ENCODE measurements around the gene FOXRED1. TPM values are rescaled to one million over a fixed set of nuclear protein-coding genes. Genes with fewer than 3 reads are reported as not detected.

Gene FOXRED1
- total RNA-seq (2022; extraction: Qiagen RNA extraction), result 19.4 to 26.1 TPM (median 24.0 TPM) in 5 replicates

GRCh38 chr11:126268708-126269579, at the start of gene FOXRED1, which contains the start of gene SRPRA:
TSS of gene FOXRED1 (plus strand) at chr11:126269154. CDS start at chr11:126269207, 53 bp downstream.
TSS of gene SRPRA (minus strand) at chr11:126268895. CDS start at chr11:126268804, 91 bp downstream.

DNA sequence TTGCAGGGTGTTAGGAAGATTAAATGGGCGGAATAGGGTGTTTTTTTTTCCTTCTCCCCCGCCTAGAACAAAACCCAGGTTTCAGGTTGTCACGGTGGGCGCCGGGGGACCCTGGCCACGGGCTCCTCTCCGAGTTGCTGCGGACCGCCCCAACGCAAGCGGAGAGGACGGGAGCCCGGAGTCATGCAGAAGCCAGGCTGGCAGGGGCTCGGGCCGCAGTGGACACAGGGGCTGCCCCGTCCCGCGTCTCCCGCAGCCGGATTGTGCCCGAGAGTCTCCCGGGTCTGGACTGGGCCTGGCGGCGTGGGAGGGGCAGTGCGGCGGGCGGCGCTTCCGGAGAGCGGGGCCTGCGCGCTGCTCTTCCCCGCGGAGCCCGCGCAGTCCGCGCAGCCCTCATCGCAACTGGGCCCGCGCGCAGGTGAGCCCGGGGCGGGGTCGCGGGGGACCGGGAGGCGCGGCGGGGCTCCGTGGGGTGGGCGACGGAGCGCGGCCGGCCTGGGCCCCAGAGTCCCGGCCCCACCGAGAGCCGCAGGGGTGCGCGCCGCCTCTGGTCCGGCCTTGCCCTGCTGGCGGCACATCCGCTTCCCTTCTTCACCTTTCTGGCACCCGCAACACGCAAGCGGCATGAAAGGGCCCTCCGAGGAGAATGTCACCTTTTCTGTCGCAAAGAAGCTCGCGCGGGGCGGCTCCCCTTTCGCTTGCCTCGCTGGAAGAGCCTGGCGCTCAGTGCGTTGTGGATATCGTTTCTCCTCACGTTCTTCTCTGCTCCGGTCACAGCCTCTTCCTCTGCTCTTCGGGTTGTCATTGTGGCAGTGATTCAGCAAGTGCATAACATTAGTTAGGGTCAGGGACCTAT, 14.0 kb downstream of the FOXRED1 start, which contains the start of gene TIRAP:
Gene TIRAP, plus strand, starts transcription at position 358 of the 856 bp plus-strand sequence. CDS start 7,802 bp downstream, outside the sequence.

GRCh38 chr11:126303623-126304456, 34.9 kb downstream of the FOXRED1 start, which contains the start of gene DCPS:
TSS of gene DCPS (plus strand) at chr11:126304060. CDS start at chr11:126304081, 21 bp downstream.

Other genes starting within 250 kb of the FOXRED1 start
- gene CDON, start 206.3 kb upstream of the FOXRED1 start, total RNA-seq (2022; extraction: Qiagen RNA extraction), result 2.0 to 3.2 TPM (median 2.3 TPM) in 5 replicates
- gene RPUSD4, start 57.5 kb upstream of the FOXRED1 start, total RNA-seq (2022; extraction: Qiagen RNA extraction), result 17.8 to 18.6 TPM (median 18.3 TPM) in 5 replicates
- gene FAM118B, start 57.4 kb upstream of the FOXRED1 start, total RNA-seq (2022; extraction: Qiagen RNA extraction), result 14.8 to 17.4 TPM (median 15.3 TPM) in 5 replicates
- 59.8 to 65.7 TPM (median 61.4 TPM) in 5 replicates for gene SRPRA, start 259 bp upstream of the FOXRED1 start, total RNA-seq (2022; extraction: Qiagen RNA extraction)
- 5.2 to 7.8 TPM (median 6.6 TPM) in 5 replicates for gene TIRAP, start 13.9 kb downstream of the FOXRED1 start, total RNA-seq (2022; extraction: Qiagen RNA extraction)
- gene DCPS, start 34.9 kb downstream of the FOXRED1 start, total RNA-seq (2022; extraction: Qiagen RNA extraction), result 16.4 to 19.9 TPM (median 18.9 TPM) in 5 replicates
- 24.8 to 28.0 TPM (median 25.4 TPM) in 5 replicates for gene ST3GAL4, start 86.5 kb downstream of the FOXRED1 start, total RNA-seq (2022; extraction: Qiagen RNA extraction)

All from A549 treated with CORT108297 at 1 μM for 4 hours (cell line).